NCI-H345 treated with DMSO at 0.1 percent for 48 hours (cell line): ENCODE results near the gene AUH.
"Not testable (repeated sequence)": the region's sequence is repeated elsewhere in the genome, so short reads cannot be mapped to it uniquely, and the experiment has no call there.

ENCODE experiments used
- DNase-seq: peaks from one replicate; lab custom pipeline; 2025; ENCODE audit not compliant: unreplicated experiment; lab: John Stamatoyannopoulos, UW

The AUH gene

GRCh38 chr9:91379426-91379825, 17.7 kb upstream of the AUH start:
- DNase-seq: no peak

GRCh38 chr9:91378695-91379127, 17.0 kb upstream of the AUH start:
- DNase-seq: no peak

- DNase-seq: not testable (repeated sequence)
Measured at GRCh38 chr9:91378054-91378453, 16.3 kb upstream of the AUH start.

GRCh38 chr9:91376239-91376638, 14.5 kb upstream of the AUH start:
- no peak for DNase-seq

GRCh38 chr9:91374939-91375338, 13.2 kb upstream of the AUH start:
- no peak for DNase-seq

GRCh38 chr9:91371894-91372293, 10.2 kb upstream of the AUH start:
- no peak for DNase-seq

GRCh38 chr9:91370006-91370405, 8.3 kb upstream of the AUH start:
- not testable (repeated sequence) for DNase-seq

- DNase-seq: no peak
Measured at GRCh38 chr9:91364702-91365101, 3.0 kb upstream of the AUH start.

- no peak for DNase-seq
Measured at GRCh38 chr9:91364005-91364404, 2.3 kb upstream of the AUH start.

- DNase-seq: peak; percentile 17
Measured at GRCh38 chr9:91362051-91362611, 413 bp upstream of the AUH start.

- DNase-seq: no peak
Measured at GRCh38 chr9:91360551-91361290, 997 bp downstream of the AUH start.

GRCh38 chr9:91359734-91360470, 1.8 kb downstream of the AUH start:
- DNase-seq: no peak

GRCh38 chr9:91359083-91359482, 2.6 kb downstream of the AUH start:
- DNase-seq: no peak

GRCh38 chr9:91354881-91355280, 6.8 kb downstream of the AUH start:
- DNase-seq: no peak

- DNase-seq: no peak
Measured at GRCh38 chr9:91349115-91349555, 12.6 kb downstream of the AUH start.

- no peak for DNase-seq
Measured at GRCh38 chr9:91348191-91348807, 13.4 kb downstream of the AUH start.

- DNase-seq: no peak
Measured at GRCh38 chr9:91347377-91347776, 14.3 kb downstream of the AUH start.

- no peak for DNase-seq
Measured at GRCh38 chr9:91346644-91347043, 15.1 kb downstream of the AUH start.

GRCh38 chr9:91345978-91346377, 15.7 kb downstream of the AUH start:
- DNase-seq: no peak

GRCh38 chr9:91342575-91342974, 19.1 kb downstream of the AUH start:
- DNase-seq: no peak

- no peak for DNase-seq
Measured at GRCh38 chr9:91341749-91342148, 20.0 kb downstream of the AUH start.
